ENCODE data around the gene DCBLD1.
A peak's percentile ranks its signal among the peaks of the same experiment; 100 is the strongest.
"Not testable (repeated sequence)": the region's sequence is repeated elsewhere in the genome, so short reads cannot be mapped to it uniquely, and the experiment has no call there.

The DCBLD1 gene

GRCh38 chr6:117498159-117498558, 15.7 kb downstream of the DCBLD1 start:
- no peak for DNase-seq (ENCODE audit: low spot score)

GRCh38 chr6:117501722-117502121, 19.2 kb downstream of the DCBLD1 start:
- no peak for DNase-seq (ENCODE audit: low spot score)

- DNase-seq (ENCODE audit: low spot score) = no peak
These were observed 20.1 kb downstream of the DCBLD1 start for GRCh38 chr6:117502580-117502979.

GRCh38 chr6:117503211-117503610, 20.7 kb downstream of the DCBLD1 start:
- no peak for DNase-seq (ENCODE audit: low spot score)

- no peak for DNase-seq (ENCODE audit: low spot score)
These were observed 22.1 kb downstream of the DCBLD1 start for GRCh38 chr6:117504478-117505144.

- DNase-seq (ENCODE audit: low spot score) = no peak
These were observed 22.8 kb downstream of the DCBLD1 start for GRCh38 chr6:117505311-117505710.

GRCh38 chr6:117506180-117506835, 23.8 kb downstream of the DCBLD1 start:
- DNase-seq (ENCODE audit: low spot score) = peak; percentile 2

GRCh38 chr6:117506907-117507306, 24.4 kb downstream of the DCBLD1 start:
- DNase-seq (ENCODE audit: low spot score) = no peak

GRCh38 chr6:117508450-117508971, 26.0 kb downstream of the DCBLD1 start:
- no peak for DNase-seq (ENCODE audit: low spot score)

GRCh38 chr6:117509021-117509420, 26.5 kb downstream of the DCBLD1 start:
- DNase-seq (ENCODE audit: low spot score) = no peak

GRCh38 chr6:117512056-117512828, 29.8 kb downstream of the DCBLD1 start:
- no peak for DNase-seq (ENCODE audit: low spot score)

- DNase-seq (ENCODE audit: low spot score) = no peak
These were observed 30.6 kb downstream of the DCBLD1 start for GRCh38 chr6:117512987-117513573.

- no peak for DNase-seq (ENCODE audit: low spot score)
These were observed 31.4 kb downstream of the DCBLD1 start for GRCh38 chr6:117513778-117514365.

- no peak for DNase-seq (ENCODE audit: low spot score)
These were observed 32.2 kb downstream of the DCBLD1 start for GRCh38 chr6:117514655-117515054.

- no peak for DNase-seq (ENCODE audit: low spot score)
These were observed 32.9 kb downstream of the DCBLD1 start for GRCh38 chr6:117515326-117515725.

GRCh38 chr6:117517995-117518394, 35.5 kb downstream of the DCBLD1 start:
- not testable (repeated sequence) for DNase-seq (ENCODE audit: low spot score)

- no peak for DNase-seq (ENCODE audit: low spot score)
These were observed 36.4 kb downstream of the DCBLD1 start for GRCh38 chr6:117518870-117519269.

GRCh38 chr6:117520603-117521395, 38.3 kb downstream of the DCBLD1 start:
- DNase-seq (ENCODE audit: low spot score) = no peak

GRCh38 chr6:117521791-117522502, 39.5 kb downstream of the DCBLD1 start:
- DNase-seq (ENCODE audit: low spot score) = no peak

GRCh38 chr6:117525607-117526006, 43.1 kb downstream of the DCBLD1 start:
- no peak for DNase-seq (ENCODE audit: low spot score)
